ENCODE results near the gene RASL12.
"Not testable (repeated sequence)": the region's sequence is repeated elsewhere in the genome, so short reads cannot be mapped to it uniquely, and the experiment has no call there.

The RASL12 gene

DNA sequence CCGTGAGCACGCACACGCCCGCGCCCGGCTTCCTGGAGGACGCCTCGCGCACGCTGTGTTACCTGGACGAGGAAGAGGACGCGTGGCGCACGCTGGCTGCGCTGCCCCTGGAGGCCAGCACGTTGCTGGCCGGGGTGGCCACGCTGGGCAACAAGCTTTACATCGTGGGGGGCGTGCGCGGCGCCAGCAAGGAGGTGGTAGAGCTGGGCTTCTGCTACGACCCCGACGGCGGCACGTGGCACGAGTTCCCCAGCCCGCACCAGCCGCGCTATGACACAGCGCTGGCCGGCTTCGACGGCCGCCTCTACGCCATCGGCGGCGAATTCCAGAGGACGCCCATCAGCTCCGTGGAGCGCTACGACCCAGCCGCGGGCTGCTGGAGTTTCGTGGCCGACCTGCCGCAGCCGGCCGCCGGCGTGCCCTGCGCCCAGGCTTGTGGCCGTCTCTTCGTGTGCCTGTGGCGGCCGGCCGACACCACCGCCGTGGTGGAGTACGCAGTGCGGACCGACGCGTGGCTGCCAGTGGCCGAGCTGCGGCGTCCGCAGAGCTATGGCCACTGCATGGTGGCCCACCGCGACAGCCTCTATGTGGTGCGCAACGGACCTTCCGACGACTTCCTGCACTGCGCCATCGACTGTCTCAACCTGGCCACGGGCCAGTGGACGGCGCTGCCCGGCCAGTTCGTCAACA is 9.6 kb upstream of the RASL12 start:
- no peak overlapping the region for H3K27ac ChIP-seq (ENCODE audit: low read depth, low read length)
- H3K4me1 ChIP-seq (ENCODE audit: control insufficient read depth, insufficient read depth, low read length): no peaks in the 10 kb centered on the region
- no peaks in the 10 kb centered on the region for H3K36me3 ChIP-seq (ENCODE audit: control insufficient read depth, insufficient read depth, low read length)
- no peak overlapping the region for H3K9ac ChIP-seq (ENCODE audit: low read length)
- no peak overlapping the region for H3K4me3 ChIP-seq (ENCODE audit: low read length)
- no peaks in the 10 kb centered on the region for H3K27me3 ChIP-seq (ENCODE audit: control insufficient read depth, insufficient read depth, low read length)

DNA sequence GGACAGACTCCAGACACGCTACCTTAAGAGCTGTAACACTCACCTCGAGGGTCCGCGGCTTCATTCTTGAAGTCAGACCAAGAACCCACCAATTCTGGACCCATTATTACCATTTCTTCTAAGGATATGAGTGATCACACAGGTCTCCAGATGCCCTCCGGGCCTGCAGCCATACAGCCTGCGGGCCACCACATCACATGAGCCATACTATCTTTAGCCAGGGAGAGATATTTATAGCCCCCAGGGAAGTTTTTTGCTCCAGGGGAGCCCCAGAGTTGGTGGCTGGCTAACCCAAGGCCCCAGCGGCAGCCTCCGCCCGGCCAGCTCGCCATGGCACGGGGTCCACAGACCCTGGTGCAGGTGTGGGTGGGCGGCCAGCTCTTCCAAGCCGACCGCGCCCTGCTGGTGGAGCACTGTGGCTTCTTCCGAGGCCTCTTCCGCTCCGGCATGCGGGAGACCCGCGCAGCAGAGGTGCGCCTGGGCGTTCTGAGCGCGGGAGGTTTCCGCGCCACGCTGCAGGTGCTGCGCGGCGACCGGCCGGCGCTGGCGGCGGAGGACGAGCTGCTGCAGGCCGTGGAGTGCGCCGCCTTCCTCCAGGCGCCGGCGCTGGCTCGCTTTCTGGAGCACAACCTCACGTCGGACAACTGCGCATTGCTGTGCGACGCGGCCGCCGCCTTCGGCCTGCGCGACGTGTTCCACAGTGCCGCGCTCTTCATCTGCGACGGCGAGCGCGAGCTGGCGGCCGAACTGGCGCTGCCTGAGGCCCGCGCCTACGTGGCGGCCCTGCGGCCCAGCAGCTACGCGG is 8.9 kb upstream of the RASL12 start, which contains the start of gene KBTBD13:
TSS of gene KBTBD13 (plus strand) at position 261 of the 805 bp plus-strand sequence. CDS start at position 331, 70 bp downstream.
- Histone ChIP-seq H3K36me3 (ENCODE audit: control insufficient read depth, insufficient read depth, low read length) (no peaks in the 10 kb centered on the region), H3K27me3 (ENCODE audit: control insufficient read depth, insufficient read depth, low read length) (no peaks in the 10 kb centered on the region), H3K27ac (ENCODE audit: low read depth, low read length) (no peak within 1 kb of the TSS), H3K4me1 (ENCODE audit: control insufficient read depth, insufficient read depth, low read length) (peaks cover 6% of the 10 kb centered on the region), H3K9ac (ENCODE audit: low read length) (no peak within 1 kb of the TSS), H3K4me3 (ENCODE audit: low read length) (no peak within 1 kb of the TSS)

DNA sequence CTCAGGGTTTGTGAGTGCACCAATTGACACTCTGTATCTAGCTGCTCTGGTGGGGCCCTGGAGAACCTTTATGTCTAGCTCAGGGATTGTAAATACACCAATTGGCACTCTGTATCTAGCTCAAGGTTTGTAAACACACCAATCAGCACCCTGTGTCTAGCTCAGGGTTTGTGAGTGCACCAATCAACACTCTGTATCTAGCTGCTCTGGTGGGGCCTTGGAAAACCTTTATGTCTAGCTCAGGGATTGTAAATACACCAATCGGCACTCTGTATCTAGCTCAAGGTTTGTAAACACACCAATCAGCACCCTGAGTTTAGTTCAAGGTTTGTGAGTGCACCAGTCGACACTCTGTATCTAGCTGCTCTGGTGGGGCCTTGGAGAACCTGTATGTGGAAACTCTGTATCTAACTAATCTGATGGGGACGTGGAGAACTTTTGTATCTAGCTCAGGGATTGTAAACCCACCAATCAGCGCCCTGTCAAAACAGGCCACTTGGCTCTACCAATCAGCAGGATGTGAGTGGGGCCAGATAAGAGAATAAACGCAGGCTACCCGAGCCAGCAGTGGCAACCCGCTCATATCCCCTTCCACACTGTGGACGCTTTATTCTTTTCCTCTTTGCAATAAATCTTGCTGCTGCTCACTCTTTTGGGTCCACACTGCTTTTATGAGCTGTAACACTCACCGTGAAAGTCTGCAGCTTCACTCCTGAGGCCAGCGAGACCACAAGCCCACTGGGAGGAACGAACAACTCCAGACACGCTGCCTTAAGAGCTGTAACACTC is 8.0 kb upstream of the RASL12 start:
- not testable (repeated sequence) for H3K27me3 ChIP-seq (ENCODE audit: control insufficient read depth, insufficient read depth, low read length); H3K9ac ChIP-seq (ENCODE audit: low read length); H3K4me3 ChIP-seq (ENCODE audit: low read length); H3K27ac ChIP-seq (ENCODE audit: low read depth, low read length); H3K36me3 ChIP-seq (ENCODE audit: control insufficient read depth, insufficient read depth, low read length)
- peaks cover 15% of the 10 kb centered on the region for H3K4me1 ChIP-seq (ENCODE audit: control insufficient read depth, insufficient read depth, low read length)

DNA sequence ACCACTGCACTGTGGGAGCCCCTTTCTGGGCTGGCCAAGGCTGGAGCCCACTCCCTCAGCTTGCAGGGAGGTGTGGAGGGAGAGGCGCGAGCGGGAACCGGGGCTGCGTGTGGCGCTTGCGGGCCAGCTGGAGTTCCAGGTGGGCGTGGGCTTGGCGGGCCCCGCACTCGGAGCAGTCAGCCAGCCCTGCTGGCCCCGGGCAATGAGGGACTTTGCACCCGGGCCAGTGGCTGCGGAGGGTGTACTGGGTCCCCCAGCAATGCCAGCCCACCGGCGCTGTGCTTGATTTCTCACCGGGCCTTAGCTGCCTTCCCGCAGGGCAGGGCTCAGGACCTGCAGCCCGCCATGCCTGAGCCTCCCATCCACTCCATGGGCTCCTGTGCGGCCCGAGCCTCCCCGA is 7.2 kb upstream of the RASL12 start:
- H3K36me3 ChIP-seq (ENCODE audit: control insufficient read depth, insufficient read depth, low read length); H3K4me3 ChIP-seq (ENCODE audit: low read length); H3K27me3 ChIP-seq (ENCODE audit: control insufficient read depth, insufficient read depth, low read length); H3K27ac ChIP-seq (ENCODE audit: low read depth, low read length); H3K9ac ChIP-seq (ENCODE audit: low read length): not testable (repeated sequence)
- peaks cover 20% of the 10 kb centered on the region for H3K4me1 ChIP-seq (ENCODE audit: control insufficient read depth, insufficient read depth, low read length)

DNA sequence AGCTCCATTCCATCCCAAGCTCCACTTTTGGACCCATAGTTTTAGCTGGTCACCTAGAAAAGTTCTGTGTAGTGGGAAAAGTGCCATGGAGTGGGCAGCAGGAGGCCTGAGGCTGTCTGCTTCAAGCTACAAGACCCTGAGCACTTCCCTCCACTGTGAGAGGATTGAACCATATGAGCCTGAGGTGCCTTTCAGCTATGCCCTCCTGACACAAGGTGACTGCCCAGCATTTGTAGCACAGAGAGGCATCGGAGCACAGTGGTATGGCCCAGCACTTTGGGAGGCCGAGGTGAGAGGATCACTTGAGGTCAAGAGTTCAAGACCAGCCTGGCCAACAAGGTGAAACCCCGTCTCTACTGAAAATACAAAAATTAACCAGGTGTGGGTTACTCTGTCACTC is 4.8 kb upstream of the RASL12 start:
- H3K9ac ChIP-seq (ENCODE audit: low read length): no peak overlapping the region
- H3K4me3 ChIP-seq (ENCODE audit: low read length): no peak overlapping the region
- H3K27ac ChIP-seq (ENCODE audit: low read depth, low read length): no peak overlapping the region
- H3K36me3 ChIP-seq (ENCODE audit: control insufficient read depth, insufficient read depth, low read length): no peaks in the 10 kb centered on the region
- no peaks in the 10 kb centered on the region for H3K27me3 ChIP-seq (ENCODE audit: control insufficient read depth, insufficient read depth, low read length)
- H3K4me1 ChIP-seq (ENCODE audit: control insufficient read depth, insufficient read depth, low read length): peaks cover 36% of the 10 kb centered on the region

DNA sequence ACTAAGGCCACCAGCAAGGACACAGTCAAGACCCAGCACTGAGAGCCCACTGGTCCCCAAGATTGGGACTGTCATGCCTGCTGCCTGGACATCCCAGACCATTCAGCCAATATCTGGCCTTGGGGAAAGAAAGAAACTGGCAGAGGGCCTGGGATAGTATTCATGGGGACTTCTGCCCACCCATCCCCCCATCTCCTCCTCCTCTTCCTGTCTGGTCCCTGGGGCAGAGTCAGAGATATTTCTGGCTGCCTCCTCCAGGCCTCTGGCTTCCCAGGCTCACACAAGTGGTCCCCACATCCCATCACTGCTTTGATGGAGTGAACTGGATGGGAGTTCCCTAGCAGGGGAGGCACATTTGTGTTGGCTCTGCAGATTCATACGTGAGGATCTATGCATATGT is 4.2 kb upstream of the RASL12 start:
- Histone ChIP-seq H3K4me3 (ENCODE audit: low read length) (no peak overlapping the region), H3K27ac (ENCODE audit: low read depth, low read length) (peak overlapping the region; percentile 64), H3K36me3 (ENCODE audit: control insufficient read depth, insufficient read depth, low read length) (no peaks in the 10 kb centered on the region), H3K9ac (ENCODE audit: low read length) (no peak overlapping the region), H3K27me3 (ENCODE audit: control insufficient read depth, insufficient read depth, low read length) (no peaks in the 10 kb centered on the region), H3K4me1 (ENCODE audit: control insufficient read depth, insufficient read depth, low read length) (peaks cover 36% of the 10 kb centered on the region)

DNA sequence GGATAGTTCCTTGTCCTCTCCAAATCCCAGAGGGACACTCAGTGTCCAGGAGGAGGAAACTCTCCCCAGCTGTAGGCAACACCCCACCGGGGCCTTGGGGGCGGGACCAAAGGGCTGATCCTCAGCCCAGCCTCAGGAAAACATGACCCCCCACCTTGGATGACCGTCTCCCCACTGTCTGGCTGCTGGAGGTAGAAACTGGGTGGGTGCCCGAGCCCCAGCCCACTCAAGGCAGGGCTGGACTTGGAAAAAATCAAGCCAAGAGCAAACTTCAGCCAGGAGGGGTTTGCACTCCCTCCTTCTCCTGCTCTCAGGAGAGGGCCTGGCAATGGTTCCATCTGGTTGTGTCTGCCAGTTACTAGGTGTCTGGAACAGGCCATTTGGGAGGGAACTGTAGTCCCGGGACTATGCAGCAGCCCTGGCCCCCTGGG is 3.6 kb upstream of the RASL12 start:
- peaks cover 36% of the 10 kb centered on the region for H3K4me1 ChIP-seq (ENCODE audit: control insufficient read depth, insufficient read depth, low read length)
- no peak overlapping the region for H3K4me3 ChIP-seq (ENCODE audit: low read length)
- peak overlapping the region; percentile 64 for H3K27ac ChIP-seq (ENCODE audit: low read depth, low read length)
- H3K36me3 ChIP-seq (ENCODE audit: control insufficient read depth, insufficient read depth, low read length): no peaks in the 10 kb centered on the region
- H3K9ac ChIP-seq (ENCODE audit: low read length): no peak overlapping the region
- H3K27me3 ChIP-seq (ENCODE audit: control insufficient read depth, insufficient read depth, low read length): no peaks in the 10 kb centered on the region

DNA sequence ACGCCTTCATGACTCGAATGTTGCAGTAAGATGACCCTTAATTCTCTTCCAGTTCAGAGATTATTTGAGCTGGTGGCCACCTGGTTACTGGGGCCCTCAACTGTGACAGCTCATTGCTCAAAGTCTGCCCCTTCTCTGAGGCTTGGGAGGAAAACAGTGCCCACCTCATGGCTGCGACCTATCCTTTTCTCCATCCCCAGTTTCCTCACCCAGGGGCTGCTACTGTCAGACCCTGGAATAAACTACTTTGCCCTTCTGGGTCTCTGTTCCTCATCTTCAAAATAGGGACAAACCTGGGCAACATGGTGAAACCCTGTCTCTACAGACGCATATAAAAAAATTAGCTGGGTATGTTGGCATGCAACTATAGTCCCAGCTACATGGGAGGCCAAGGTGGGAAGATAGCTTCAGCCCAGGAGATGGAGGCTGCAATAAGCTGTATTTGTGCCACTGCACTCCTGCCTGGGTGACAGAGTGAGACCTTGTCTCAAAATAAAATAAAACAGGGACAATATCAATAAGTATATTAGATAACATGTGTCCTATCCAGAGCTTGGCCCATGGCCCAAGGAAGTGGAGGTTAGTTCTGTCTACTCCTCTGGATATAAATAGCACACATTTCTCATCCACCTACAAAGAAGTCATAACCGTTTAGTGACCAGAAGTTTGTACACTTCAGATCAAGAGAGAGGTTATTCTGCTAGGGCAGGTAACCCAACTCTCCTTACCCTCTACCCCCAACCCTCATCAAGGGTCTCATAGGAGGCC is 2.2 kb upstream of the RASL12 start:
- peak overlapping the region; percentile 92 for H3K27ac ChIP-seq (ENCODE audit: low read depth, low read length)
- no peaks in the 10 kb centered on the region for H3K27me3 ChIP-seq (ENCODE audit: control insufficient read depth, insufficient read depth, low read length)
- no peak overlapping the region for H3K4me3 ChIP-seq (ENCODE audit: low read length)
- H3K9ac ChIP-seq (ENCODE audit: low read length): no peak overlapping the region
- H3K36me3 ChIP-seq (ENCODE audit: control insufficient read depth, insufficient read depth, low read length): no peaks in the 10 kb centered on the region
- H3K4me1 ChIP-seq (ENCODE audit: control insufficient read depth, insufficient read depth, low read length): peaks cover 43% of the 10 kb centered on the region

DNA sequence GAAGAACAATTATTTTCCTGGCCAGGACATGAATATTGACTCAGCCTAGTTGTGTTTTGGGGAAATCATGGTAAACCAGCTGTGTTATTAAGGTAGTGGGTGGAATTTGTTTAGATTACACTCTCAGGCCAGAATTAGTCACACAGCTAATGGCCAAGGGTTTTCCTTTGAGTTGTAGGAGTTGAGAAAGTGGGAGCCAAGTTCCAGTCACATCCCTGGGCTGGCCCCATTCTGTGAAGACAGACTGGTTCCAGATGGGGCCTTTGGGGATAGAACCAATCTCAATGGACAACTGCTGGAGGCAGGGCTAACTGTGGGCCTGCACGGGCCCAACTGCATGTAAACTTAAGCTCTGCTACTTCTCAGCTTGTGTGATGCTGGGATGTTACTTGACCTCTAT is 1.4 kb upstream of the RASL12 start:
- Histone ChIP-seq H3K27me3 (ENCODE audit: control insufficient read depth, insufficient read depth, low read length) (no peaks in the 10 kb centered on the region), H3K4me1 (ENCODE audit: control insufficient read depth, insufficient read depth, low read length) (peaks cover 43% of the 10 kb centered on the region), H3K4me3 (ENCODE audit: low read length) (no peak overlapping the region), H3K27ac (ENCODE audit: low read depth, low read length) (peak overlapping the region; percentile 92), H3K36me3 (ENCODE audit: control insufficient read depth, insufficient read depth, low read length) (no peaks in the 10 kb centered on the region), H3K9ac (ENCODE audit: low read length) (no peak overlapping the region)

DNA sequence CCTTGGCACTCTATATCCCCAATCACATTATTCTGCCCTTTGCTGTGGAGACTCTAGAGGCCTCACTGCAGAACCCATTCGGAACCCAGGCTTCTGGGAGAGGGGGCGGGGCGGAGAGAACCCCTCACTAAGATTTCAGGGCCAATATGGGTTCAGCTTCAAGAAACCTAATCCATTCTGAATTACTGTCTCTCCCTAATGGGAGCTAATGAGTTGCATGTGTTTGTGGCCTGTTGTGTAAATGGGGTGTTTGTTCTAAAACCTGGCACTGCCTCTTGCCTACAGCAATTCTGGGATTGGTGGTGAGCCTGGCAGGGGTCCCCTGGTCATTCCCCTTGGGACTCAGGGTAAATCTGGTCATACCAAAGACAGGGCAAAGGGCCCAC is 605 bp upstream of the RASL12 start:
- Histone ChIP-seq H3K9ac (ENCODE audit: low read length) (no peak overlapping the region), H3K27ac (ENCODE audit: low read depth, low read length) (peak overlapping the region; percentile 92), H3K27me3 (ENCODE audit: control insufficient read depth, insufficient read depth, low read length) (no peaks in the 10 kb centered on the region), H3K4me1 (ENCODE audit: control insufficient read depth, insufficient read depth, low read length) (peaks cover 43% of the 10 kb centered on the region), H3K4me3 (ENCODE audit: low read length) (peak overlapping the region; percentile 63), H3K36me3 (ENCODE audit: control insufficient read depth, insufficient read depth, low read length) (no peaks in the 10 kb centered on the region)

DNA sequence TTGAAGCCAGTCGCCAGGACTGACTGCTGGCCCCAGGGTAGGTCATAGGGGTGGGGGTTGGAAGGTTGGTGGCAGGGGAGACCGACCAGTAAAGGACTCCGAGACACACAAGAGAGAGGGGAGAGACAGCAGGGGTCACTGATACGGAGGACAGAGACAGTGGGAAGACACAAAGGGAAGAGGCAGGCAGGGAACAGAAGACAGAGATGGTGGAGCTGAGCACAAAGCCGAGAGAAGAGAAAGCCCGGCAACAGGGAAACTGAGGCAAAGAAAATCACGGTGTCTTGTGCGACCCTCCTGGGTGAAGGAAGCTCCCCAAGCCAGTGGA is 510 bp downstream of the RASL12 start:
- Histone ChIP-seq H3K4me3 (ENCODE audit: low read length) (peak overlapping the region; percentile 63), H3K4me1 (ENCODE audit: control insufficient read depth, insufficient read depth, low read length) (peaks cover 46% of the 10 kb centered on the region), H3K27me3 (ENCODE audit: control insufficient read depth, insufficient read depth, low read length) (no peaks in the 10 kb centered on the region), H3K9ac (ENCODE audit: low read length) (peak overlapping the region; percentile 83), H3K27ac (ENCODE audit: low read depth, low read length) (peak overlapping the region; percentile 92), H3K36me3 (ENCODE audit: control insufficient read depth, insufficient read depth, low read length) (no peaks in the 10 kb centered on the region)
